SK-N-SH (cell line): Measurements from ENCODE around the gene CANT1. TPM values are rescaled to one million over a fixed set of nuclear protein-coding genes. Genes with fewer than 3 reads are reported as not detected.

Experiments
- CTCF ChIA-PET: fragments of 300-600, 350-600 bp; formaldehyde crosslinking; extraction: SDS; loops from one replicate; lab custom pipeline; 2021; lab: Yijun Ruan, JAX
- POLR2A ChIA-PET: fragments of 350-600 bp; sonication (Branson Sonifier 250); formaldehyde crosslinking; extraction: SDS; loops from one replicate; lab custom pipeline; 2020; ENCODE audit warnings: antibody characterized with exemption, inconsistent platforms; lab: Yijun Ruan, JAX
- DNase-seq: peaks from one replicate; pipeline ENCODE4 v3.0.0; 2012
- H2AFZ ChIP-seq: fragments of 200-600 bp; sonication (generic); 2 replicates; pipeline ENCODE4 v1.8.1; 2016; ENCODE audit warnings: antibody characterized with exemption, mild to moderate bottlenecking, low read depth
- H3F3A ChIP-seq: fragments of 200-600 bp; sonication (generic); replicated peaks from 2 replicates; pipeline ENCODE3; 2016; ENCODE audit warnings: antibody characterized with exemption, mild to moderate bottlenecking; ENCODE audit not compliant: insufficient read depth
- H3K27ac ChIP-seq, 2 experiments: fragments of 200-500 bp in 1 of 2; fragments of 200-600 bp in 1 of 2; sonication (Bioruptor generic) in 1 of 2; sonication (generic), shearing (Covaris generic) in 1 of 2; 2 replicates each; pipeline versions ENCODE4 v1.5.1 to v1.6.1; 2014 to 2016; ENCODE audit warnings: low read depth in 2 of 2, inconsistent platforms in 1 of 2, low read length in 1 of 2, mild to moderate bottlenecking in 1 of 2, mixed read lengths in 1 of 2
- H3K27me3 ChIP-seq: fragments of 200-600 bp; sonication (generic), shearing (Covaris generic); 2 replicates; pipeline ENCODE4 v1.6.1; 2016; ENCODE audit warnings: mixed run types; ENCODE audit not compliant: insufficient read depth
- H3K36me3 ChIP-seq, 2 experiments: fragments of 200-500 bp in 1 of 2; fragments of 200-600 bp in 1 of 2; sonication (Bioruptor generic) in 1 of 2; sonication (generic) in 1 of 2; replicated peaks in 1 of 2; 2 replicates each; pipeline versions ENCODE3 to v1.5.1; 2014 to 2016; ENCODE audit warnings: low read length in 1 of 2, mild to moderate bottlenecking in 1 of 2; ENCODE audit not compliant: insufficient read depth in 2 of 2, control insufficient read depth in 1 of 2
- H3K4me1 ChIP-seq, 2 experiments: fragments of 200-500 bp in 1 of 2; fragments of 200-600 bp in 1 of 2; sonication (Bioruptor generic) in 1 of 2; sonication (generic), shearing (Covaris generic) in 1 of 2; 2 replicates each; pipeline versions ENCODE4 v1.5.1 to v1.6.1; 2014 to 2016; ENCODE audit warnings: low read depth in 1 of 2, low read length in 1 of 2, mixed run types in 1 of 2; ENCODE audit not compliant: insufficient read depth in 2 of 2, control insufficient read depth in 1 of 2
- H3K4me2 ChIP-seq: fragments of 200-600 bp; sonication (generic), shearing (Covaris generic); 2 replicates; pipeline ENCODE4 v1.6.1; 2017; ENCODE audit warnings: mixed run types
- H3K4me3 ChIP-seq, 2 experiments: fragments of 200-500 bp in 1 of 2; fragments of 200-600 bp in 1 of 2; sonication (Bioruptor generic) in 1 of 2; sonication (generic), shearing (Covaris generic) in 1 of 2; 2 replicates each; pipeline versions ENCODE4 v1.5.1 to v1.8.1; 2014 to 2016; ENCODE audit warnings: low read depth in 2 of 2, inconsistent platforms in 1 of 2, low read length in 1 of 2, mild to moderate bottlenecking in 1 of 2, mixed read lengths in 1 of 2, moderate library complexity in 1 of 2
- H3K79me2 ChIP-seq: fragments of 200-600 bp; sonication (generic); 2 replicates; pipeline ENCODE4 v1.8.1; 2017; ENCODE audit warnings: mild to moderate bottlenecking; ENCODE audit not compliant: insufficient read depth
- H3K9ac ChIP-seq: fragments of 200-600 bp; sonication (generic); 2 replicates; pipeline ENCODE4 v1.6.1; 2017; ENCODE audit warnings: mixed run types
- H3K9me2 ChIP-seq: fragments of 200-600 bp; sonication (generic); 2 replicates; pipeline ENCODE4 v1.6.1; 2017; ENCODE audit warnings: mixed run types
- H3K9me3 ChIP-seq: fragments of 200-600 bp; sonication (generic); 2 replicates; pipeline ENCODE4 v1.6.1; 2017; ENCODE audit warnings: mixed run types, mild to moderate bottlenecking, moderate library complexity
- H4K20me1 ChIP-seq: fragments of 200-600 bp; sonication (generic); 2 replicates; pipeline ENCODE4 v1.6.1; 2017; ENCODE audit warnings: mild to moderate bottlenecking, mixed run types; ENCODE audit not compliant: insufficient read depth
- CHD2 ChIP-seq: fragments of 150-350 bp; IDR thresholded peaks from 2 replicates; pipeline ENCODE4 v1.6.1; 2018; ENCODE audit warnings: low read length; ENCODE audit not compliant: partially characterized antibody
- FOXJ3 ChIP-seq: sonication (generic); formaldehyde crosslinking; IDR thresholded peaks from 2 replicates; pipeline ENCODE4 v1.5.1; 2020; ENCODE audit warnings: mild to moderate bottlenecking, missing genetic modification reagents
- GABPA ChIP-seq: IDR thresholded peaks from 2 replicates; pipeline ENCODE4 v1.4.0; 2012; ENCODE audit warnings: low read depth, mild to moderate bottlenecking
- JUND ChIP-seq: IDR thresholded peaks from 2 replicates; pipeline ENCODE4 v1.4.0; 2012
- NRF1 ChIP-seq: IDR thresholded peaks from 2 replicates; pipeline ENCODE4 v1.6.1; 2012; ENCODE audit warnings: low read depth, mild to moderate bottlenecking, low read length
- RAD21 ChIP-seq: IDR thresholded peaks from 2 replicates; pipeline ENCODE4 v1.6.1; 2012; ENCODE audit warnings: mild to moderate bottlenecking, low read length
- RCOR1 ChIP-seq: fragments of 150-350 bp; IDR thresholded peaks from 2 replicates; pipeline ENCODE4 v1.6.1; 2017; ENCODE audit warnings: antibody characterized with exemption, low read length
- RFX5 ChIP-seq: IDR thresholded peaks from 2 replicates; pipeline ENCODE4 v1.6.1; 2012; ENCODE audit warnings: mild to moderate bottlenecking, improper control_type of control experiment, low read length
- WGBS: methylation state at CpG from one replicate; pipeline ENCODE4 v1.1.6; 2017; ENCODE audit warnings: low lambda C conversion rate; 5-methylcytosine and 5-hydroxymethylcytosine counted together
- polyA plus RNA-seq, 3 experiments: library from polyadenylated mRNA; depleted of rRNA; stranded (reverse); fragments of >200 nt; gene quantifications; 2 replicates each; pipeline ENCODE4 v1.2.3, GENCODE V29; 2012
- TF ChIP-seq, protein P1 (sequence below): fragments of 150-350 bp; IDR thresholded peaks from 2 replicates; pipeline ENCODE4 v1.6.1; 2016; ENCODE audit warnings: mild to moderate bottlenecking, low read depth, low read length
- TF ChIP-seq, protein P2 (sequence below): IDR thresholded peaks from 2 replicates; pipeline ENCODE4 v1.4.0; 2012; ENCODE audit warnings: low read depth
- TF ChIP-seq, protein P3 (sequence below): IDR thresholded peaks from 2 replicates; pipeline ENCODE4 v1.6.1; 2012; ENCODE audit warnings: mild to moderate bottlenecking, low read depth, low read length, moderate library complexity
- TF ChIP-seq, protein P4 (sequence below): IDR thresholded peaks from 2 replicates; pipeline ENCODE4 v1.4.0; 2012; ENCODE audit warnings: low read depth, borderline replicate concordance

Gene CANT1
- polyA plus RNA-seq, 1 of the 3 experiments (the other 2 are of a cell fraction) = 87.4 TPM

DNA sequence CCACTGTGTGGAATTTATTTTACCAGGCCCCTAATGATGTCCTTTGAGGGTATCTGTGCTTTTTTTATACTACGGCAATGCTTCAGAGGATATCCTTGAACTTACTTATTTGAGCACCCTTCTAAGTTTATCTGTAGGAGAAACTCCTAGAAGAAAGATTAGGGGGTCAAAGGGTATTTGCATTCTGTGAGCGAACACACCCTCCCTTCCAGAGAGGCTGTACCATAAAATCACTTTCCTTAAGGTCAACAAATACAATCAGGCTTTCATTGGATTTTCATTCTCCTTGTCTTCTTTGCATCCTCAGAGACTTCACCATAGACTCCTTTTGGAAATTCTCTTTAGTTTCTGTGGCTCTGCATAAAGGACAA is 9.7 kb upstream of the CANT1 start:
- no peak for DNase-seq
- H4K20me1 ChIP-seq = no peaks in the 10 kb centered on the region
- peaks cover 3% of the 10 kb centered on the region for H3F3A ChIP-seq
- CTCF ChIA-PET = interaction anchor here (0.6 to 22.0 kb wide), 13 partner anchors 10 to 373 kb away, joined by 3 to 405 read pairs (median 6); partner anchors contain the start of gene LGALS3BP
- H3K9ac ChIP-seq = no peak overlapping the region
- peaks cover 18% of the 10 kb centered on the region for H3K9me3 ChIP-seq
- no peak overlapping the region for H2AFZ ChIP-seq
- H3K27me3 ChIP-seq = no peaks in the 10 kb centered on the region
- TF ChIP-seq, protein P1, sequence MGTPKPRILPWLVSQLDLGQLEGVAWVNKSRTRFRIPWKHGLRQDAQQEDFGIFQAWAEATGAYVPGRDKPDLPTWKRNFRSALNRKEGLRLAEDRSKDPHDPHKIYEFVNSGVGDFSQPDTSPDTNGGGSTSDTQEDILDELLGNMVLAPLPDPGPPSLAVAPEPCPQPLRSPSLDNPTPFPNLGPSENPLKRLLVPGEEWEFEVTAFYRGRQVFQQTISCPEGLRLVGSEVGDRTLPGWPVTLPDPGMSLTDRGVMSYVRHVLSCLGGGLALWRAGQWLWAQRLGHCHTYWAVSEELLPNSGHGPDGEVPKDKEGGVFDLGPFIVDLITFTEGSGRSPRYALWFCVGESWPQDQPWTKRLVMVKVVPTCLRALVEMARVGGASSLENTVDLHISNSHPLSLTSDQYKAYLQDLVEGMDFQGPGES = no peak
- TF ChIP-seq GABPA (no peak), RFX5 (no peak), NRF1 (no peak), FOXJ3 (CRISPR knock-in tag) (no peak), JUND (no peak), CHD2 (no peak), RCOR1 (no peak)
- TF ChIP-seq, protein P2, sequence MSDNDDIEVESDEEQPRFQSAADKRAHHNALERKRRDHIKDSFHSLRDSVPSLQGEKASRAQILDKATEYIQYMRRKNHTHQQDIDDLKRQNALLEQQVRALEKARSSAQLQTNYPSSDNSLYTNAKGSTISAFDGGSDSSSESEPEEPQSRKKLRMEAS = no peak
- TF ChIP-seq, protein P3, sequence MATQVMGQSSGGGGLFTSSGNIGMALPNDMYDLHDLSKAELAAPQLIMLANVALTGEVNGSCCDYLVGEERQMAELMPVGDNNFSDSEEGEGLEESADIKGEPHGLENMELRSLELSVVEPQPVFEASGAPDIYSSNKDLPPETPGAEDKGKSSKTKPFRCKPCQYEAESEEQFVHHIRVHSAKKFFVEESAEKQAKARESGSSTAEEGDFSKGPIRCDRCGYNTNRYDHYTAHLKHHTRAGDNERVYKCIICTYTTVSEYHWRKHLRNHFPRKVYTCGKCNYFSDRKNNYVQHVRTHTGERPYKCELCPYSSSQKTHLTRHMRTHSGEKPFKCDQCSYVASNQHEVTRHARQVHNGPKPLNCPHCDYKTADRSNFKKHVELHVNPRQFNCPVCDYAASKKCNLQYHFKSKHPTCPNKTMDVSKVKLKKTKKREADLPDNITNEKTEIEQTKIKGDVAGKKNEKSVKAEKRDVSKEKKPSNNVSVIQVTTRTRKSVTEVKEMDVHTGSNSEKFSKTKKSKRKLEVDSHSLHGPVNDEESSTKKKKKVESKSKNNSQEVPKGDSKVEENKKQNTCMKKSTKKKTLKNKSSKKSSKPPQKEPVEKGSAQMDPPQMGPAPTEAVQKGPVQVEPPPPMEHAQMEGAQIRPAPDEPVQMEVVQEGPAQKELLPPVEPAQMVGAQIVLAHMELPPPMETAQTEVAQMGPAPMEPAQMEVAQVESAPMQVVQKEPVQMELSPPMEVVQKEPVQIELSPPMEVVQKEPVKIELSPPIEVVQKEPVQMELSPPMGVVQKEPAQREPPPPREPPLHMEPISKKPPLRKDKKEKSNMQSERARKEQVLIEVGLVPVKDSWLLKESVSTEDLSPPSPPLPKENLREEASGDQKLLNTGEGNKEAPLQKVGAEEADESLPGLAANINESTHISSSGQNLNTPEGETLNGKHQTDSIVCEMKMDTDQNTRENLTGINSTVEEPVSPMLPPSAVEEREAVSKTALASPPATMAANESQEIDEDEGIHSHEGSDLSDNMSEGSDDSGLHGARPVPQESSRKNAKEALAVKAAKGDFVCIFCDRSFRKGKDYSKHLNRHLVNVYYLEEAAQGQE = no peak
- TF ChIP-seq, protein P4, sequence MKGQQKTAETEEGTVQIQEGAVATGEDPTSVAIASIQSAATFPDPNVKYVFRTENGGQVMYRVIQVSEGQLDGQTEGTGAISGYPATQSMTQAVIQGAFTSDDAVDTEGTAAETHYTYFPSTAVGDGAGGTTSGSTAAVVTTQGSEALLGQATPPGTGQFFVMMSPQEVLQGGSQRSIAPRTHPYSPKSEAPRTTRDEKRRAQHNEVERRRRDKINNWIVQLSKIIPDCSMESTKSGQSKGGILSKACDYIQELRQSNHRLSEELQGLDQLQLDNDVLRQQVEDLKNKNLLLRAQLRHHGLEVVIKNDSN = no peak
- H3K36me3 ChIP-seq = peaks cover 0 to 5% of the 10 kb centered on the region in 2 experiments
- POLR2A ChIA-PET = no interaction called here
- peaks cover 0 to 8% of the 10 kb centered on the region in 2 experiments; a peak in 1 of 4 replicates for H3K4me1 ChIP-seq
- H3K27ac ChIP-seq = no peak overlapping the region
- H3K79me2 ChIP-seq = no peaks in the 10 kb centered on the region
- no peak overlapping the region for H3K4me2 ChIP-seq
- no peaks in the 10 kb centered on the region for H3K9me2 ChIP-seq
- WGBS = 98% methylated on average over 2 of the region's 2 CpGs
- no peak overlapping the region; a peak in 1 of 4 replicates for H3K4me3 ChIP-seq

DNA sequence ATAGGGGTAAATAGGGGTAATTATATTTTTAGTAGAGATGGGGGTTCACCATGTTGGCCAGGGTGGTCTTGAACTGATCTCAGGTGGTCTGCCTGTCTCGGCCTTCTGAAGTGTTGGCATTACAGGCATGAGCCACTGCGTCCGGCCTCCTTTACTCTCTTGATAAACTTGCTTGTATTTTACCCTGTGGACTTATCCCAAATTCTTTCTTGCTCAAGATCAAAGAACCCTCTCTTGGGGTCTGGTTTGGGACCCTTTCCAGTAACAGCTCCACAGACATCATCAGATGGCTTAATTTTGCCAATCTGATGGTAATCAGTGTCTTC is 8.8 kb upstream of the CANT1 start:
- H3K79me2 ChIP-seq = no peaks in the 10 kb centered on the region
- no peak overlapping the region for H2AFZ ChIP-seq
- 69% methylated on average over 3 of the region's 3 CpGs for WGBS
- H3K36me3 ChIP-seq = peaks cover 0 to 5% of the 10 kb centered on the region in 2 experiments
- peaks cover 4% of the 10 kb centered on the region for H3F3A ChIP-seq
- POLR2A ChIA-PET = no interaction called here
- H3K9me2 ChIP-seq = no peaks in the 10 kb centered on the region
- no peak overlapping the region for H3K4me2 ChIP-seq
- H3K9me3 ChIP-seq = peaks cover 25% of the 10 kb centered on the region
- no peak overlapping the region for H3K27ac ChIP-seq
- H3K4me3 ChIP-seq = no peak overlapping the region
- H3K9ac ChIP-seq = no peak overlapping the region
- H3K27me3 ChIP-seq = no peaks in the 10 kb centered on the region
- peaks cover 0 to 4% of the 10 kb centered on the region in 2 experiments; a peak in 1 of 4 replicates for H3K4me1 ChIP-seq
- H4K20me1 ChIP-seq = no peaks in the 10 kb centered on the region
- CTCF ChIA-PET = interaction anchor here (0.8 to 22.0 kb wide), 12 partner anchors 10 to 374 kb away, joined by 3 to 405 read pairs (median 11); no protein-coding TSS in a partner anchor
- no peak for DNase-seq
- no peak for TF ChIP-seq RAD21
